Measurements from ENCODE around the gene ENO1.

DNA sequence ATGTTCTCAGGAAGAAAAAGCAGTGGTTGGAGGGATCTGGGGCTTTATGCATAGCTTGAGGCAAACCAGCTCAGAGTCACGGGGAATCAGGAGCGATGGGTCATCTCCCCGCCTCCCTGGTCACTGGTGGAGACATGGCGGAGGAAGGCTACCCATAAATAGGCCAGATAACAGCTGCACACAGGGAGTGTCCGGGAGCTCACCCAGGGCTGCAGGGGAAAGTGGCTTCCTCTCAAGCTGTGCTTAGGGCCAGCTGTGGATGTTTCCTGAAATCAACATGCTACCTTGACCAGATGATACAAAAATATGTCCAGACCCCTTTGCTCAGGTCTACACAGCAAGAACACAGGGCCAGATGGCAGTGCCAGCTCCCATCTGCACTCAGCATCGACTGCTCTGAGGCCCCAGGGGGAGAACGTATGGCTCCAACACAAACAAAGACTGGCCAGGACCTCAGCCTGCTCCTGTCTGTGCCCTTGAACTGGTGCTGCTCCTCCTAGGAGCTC lies 33.9 kb downstream of the ENO1 start:
- TF ChIP-seq, protein P1, sequence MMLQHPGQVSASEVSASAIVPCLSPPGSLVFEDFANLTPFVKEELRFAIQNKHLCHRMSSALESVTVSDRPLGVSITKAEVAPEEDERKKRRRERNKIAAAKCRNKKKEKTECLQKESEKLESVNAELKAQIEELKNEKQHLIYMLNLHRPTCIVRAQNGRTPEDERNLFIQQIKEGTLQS (IDR thresholded peaks at IDR 0.05) = no peak
- TF ChIP-seq, protein P2, sequence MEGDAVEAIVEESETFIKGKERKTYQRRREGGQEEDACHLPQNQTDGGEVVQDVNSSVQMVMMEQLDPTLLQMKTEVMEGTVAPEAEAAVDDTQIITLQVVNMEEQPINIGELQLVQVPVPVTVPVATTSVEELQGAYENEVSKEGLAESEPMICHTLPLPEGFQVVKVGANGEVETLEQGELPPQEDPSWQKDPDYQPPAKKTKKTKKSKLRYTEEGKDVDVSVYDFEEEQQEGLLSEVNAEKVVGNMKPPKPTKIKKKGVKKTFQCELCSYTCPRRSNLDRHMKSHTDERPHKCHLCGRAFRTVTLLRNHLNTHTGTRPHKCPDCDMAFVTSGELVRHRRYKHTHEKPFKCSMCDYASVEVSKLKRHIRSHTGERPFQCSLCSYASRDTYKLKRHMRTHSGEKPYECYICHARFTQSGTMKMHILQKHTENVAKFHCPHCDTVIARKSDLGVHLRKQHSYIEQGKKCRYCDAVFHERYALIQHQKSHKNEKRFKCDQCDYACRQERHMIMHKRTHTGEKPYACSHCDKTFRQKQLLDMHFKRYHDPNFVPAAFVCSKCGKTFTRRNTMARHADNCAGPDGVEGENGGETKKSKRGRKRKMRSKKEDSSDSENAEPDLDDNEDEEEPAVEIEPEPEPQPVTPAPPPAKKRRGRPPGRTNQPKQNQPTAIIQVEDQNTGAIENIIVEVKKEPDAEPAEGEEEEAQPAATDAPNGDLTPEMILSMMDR (IDR thresholded peaks at IDR 0.05; ENCODE audit: low read depth, low read length, missing input control) = no peak
- no peak for TF ChIP-seq FOXA1 (IDR thresholded peaks at IDR 0.05)
- no peak for TF ChIP-seq EGR1 (IDR thresholded peaks at IDR 0.05; ENCODE audit: low read depth in 2 of 2)
- TF ChIP-seq, protein P3, sequence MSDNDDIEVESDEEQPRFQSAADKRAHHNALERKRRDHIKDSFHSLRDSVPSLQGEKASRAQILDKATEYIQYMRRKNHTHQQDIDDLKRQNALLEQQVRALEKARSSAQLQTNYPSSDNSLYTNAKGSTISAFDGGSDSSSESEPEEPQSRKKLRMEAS (IDR thresholded peaks at IDR 0.05) = no peak
- TF ChIP-seq, protein P4, sequence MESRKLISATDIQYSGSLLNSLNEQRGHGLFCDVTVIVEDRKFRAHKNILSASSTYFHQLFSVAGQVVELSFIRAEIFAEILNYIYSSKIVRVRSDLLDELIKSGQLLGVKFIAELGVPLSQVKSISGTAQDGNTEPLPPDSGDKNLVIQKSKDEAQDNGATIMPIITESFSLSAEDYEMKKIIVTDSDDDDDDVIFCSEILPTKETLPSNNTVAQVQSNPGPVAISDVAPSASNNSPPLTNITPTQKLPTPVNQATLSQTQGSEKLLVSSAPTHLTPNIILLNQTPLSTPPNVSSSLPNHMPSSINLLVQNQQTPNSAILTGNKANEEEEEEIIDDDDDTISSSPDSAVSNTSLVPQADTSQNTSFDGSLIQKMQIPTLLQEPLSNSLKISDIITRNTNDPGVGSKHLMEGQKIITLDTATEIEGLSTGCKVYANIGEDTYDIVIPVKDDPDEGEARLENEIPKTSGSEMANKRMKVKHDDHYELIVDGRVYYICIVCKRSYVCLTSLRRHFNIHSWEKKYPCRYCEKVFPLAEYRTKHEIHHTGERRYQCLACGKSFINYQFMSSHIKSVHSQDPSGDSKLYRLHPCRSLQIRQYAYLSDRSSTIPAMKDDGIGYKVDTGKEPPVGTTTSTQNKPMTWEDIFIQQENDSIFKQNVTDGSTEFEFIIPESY (IDR thresholded peaks at IDR 0.05) = no peak
- no peak for TF ChIP-seq RAD21 (IDR thresholded peaks at IDR 0.05)
- no peak for TF ChIP-seq RXRA (IDR thresholded peaks at IDR 0.05)
- no peak for TF ChIP-seq GABPA (IDR thresholded peaks at IDR 0.05 in 1 of 2, conservative IDR thresholded peaks at IDR 0.05 in 1 of 2)
- TF ChIP-seq SP1 (IDR thresholded peaks at IDR 0.05) = no peak
- TF ChIP-seq, protein P5, sequence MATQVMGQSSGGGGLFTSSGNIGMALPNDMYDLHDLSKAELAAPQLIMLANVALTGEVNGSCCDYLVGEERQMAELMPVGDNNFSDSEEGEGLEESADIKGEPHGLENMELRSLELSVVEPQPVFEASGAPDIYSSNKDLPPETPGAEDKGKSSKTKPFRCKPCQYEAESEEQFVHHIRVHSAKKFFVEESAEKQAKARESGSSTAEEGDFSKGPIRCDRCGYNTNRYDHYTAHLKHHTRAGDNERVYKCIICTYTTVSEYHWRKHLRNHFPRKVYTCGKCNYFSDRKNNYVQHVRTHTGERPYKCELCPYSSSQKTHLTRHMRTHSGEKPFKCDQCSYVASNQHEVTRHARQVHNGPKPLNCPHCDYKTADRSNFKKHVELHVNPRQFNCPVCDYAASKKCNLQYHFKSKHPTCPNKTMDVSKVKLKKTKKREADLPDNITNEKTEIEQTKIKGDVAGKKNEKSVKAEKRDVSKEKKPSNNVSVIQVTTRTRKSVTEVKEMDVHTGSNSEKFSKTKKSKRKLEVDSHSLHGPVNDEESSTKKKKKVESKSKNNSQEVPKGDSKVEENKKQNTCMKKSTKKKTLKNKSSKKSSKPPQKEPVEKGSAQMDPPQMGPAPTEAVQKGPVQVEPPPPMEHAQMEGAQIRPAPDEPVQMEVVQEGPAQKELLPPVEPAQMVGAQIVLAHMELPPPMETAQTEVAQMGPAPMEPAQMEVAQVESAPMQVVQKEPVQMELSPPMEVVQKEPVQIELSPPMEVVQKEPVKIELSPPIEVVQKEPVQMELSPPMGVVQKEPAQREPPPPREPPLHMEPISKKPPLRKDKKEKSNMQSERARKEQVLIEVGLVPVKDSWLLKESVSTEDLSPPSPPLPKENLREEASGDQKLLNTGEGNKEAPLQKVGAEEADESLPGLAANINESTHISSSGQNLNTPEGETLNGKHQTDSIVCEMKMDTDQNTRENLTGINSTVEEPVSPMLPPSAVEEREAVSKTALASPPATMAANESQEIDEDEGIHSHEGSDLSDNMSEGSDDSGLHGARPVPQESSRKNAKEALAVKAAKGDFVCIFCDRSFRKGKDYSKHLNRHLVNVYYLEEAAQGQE (IDR thresholded peaks at IDR 0.05) = no peak
- no peak for TF ChIP-seq JUND (IDR thresholded peaks at IDR 0.05)
- no peak for TF ChIP-seq NR2F2 (IDR thresholded peaks at IDR 0.05)
